Activated gamma-delta T cell treated with Interleukin-2 at 50 U/mL for 16 hours (primary cell): Measurements from ENCODE around the gene MPZL1.
A peak's percentile ranks its signal among the peaks of the same experiment; 100 is the strongest.
"Not testable (repeated sequence)": the region's sequence is repeated elsewhere in the genome, so short reads cannot be mapped to it uniquely, and the experiment has no call there.

ENCODE experiments used
- DNase-seq: peaks from one replicate; pipeline ENCODE4 v3.0.0-alpha.2; 2020

The MPZL1 gene

DNA sequence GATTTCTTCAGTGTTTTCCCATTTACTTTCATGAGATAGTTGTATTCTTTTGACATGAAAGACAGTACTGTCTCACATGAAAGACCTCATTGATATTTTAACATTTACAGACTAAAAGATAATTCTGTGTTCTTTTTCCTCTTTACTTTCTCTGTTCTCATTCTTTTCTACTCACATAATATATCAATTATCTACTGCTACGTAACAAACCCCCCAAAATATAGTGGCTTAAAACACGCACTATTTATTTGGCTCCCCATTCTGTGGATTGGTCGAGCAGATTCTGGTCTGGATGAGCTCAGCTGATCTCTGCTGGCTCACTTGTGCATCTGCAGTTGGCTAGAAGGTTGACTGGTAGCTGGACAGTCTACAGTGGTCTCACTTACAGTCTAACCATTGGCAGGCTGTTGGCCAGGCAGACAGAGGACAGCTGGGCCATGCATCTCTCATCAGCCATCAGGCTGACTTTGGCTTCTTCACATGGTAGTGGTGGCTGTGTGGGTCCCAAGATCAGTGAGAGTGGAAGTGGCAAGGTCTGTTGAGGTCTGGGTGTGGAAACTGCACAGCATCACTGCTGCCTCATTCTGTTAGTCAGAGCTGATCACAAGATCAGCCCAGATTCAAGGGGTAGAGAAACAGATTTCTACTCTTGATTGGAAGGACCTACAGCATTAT is 63.2 kb downstream of the MPZL1 start:
- no peak for DNase-seq

DNA sequence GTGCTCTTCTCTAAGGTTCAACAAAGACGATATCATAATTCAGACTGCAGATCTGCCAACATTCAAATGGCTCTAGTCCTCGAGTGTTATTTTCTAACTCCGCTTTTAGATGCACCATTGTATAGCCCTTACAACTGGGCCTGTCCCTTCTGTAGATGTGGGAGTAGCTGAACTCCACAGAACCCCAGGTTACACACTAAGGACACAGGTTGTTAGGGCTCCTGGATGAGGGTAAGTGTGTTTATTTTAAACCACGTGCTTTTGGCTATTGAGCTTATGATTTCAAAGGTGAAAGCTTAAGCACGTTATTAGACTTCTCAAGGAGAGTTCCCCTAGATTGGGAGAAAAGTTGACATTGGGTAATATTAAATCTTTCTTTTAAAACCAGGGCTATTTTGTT is 64.7 kb downstream of the MPZL1 start:
- no peak for DNase-seq

DNA sequence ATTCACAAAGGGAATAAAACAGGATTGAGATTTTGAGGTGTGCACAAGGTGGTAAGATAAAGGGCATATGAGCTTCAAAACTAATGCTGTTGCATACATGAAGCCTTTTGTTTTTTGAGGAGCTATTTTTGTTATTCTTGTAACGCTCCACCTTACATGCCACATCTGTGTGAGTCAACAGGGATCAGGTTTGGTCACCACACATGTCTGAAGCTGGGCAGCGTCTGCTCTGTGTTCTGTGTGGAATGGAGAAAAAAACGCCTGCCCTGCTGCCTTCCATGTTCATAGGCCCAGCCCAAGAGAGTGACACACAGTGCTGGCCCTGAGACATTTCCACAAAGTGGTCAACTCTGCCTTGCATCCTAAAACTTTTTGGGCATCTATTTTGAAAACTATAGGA is 67.7 kb downstream of the MPZL1 start:
- no peak for DNase-seq

DNA sequence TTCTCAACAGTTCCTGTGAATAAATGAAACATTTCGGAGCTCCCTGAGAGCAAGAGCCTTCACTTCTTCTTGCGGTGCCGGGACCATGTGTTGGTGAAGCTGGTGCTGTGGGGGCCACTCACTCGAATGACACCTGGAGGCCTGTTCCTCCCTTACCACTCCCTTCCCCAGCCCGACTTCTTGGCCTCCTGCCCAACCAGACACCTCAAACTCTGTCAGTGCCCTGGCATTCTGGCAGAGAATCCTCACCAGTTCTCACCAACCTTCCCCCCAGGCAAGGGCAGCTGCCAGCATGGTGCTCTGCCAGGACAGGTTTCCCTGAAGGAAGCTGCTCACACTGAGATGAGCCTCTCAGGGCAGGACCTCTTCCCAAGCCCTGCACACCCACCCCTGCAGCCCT is 68.3 kb downstream of the MPZL1 start:
- no peak for DNase-seq

DNA sequence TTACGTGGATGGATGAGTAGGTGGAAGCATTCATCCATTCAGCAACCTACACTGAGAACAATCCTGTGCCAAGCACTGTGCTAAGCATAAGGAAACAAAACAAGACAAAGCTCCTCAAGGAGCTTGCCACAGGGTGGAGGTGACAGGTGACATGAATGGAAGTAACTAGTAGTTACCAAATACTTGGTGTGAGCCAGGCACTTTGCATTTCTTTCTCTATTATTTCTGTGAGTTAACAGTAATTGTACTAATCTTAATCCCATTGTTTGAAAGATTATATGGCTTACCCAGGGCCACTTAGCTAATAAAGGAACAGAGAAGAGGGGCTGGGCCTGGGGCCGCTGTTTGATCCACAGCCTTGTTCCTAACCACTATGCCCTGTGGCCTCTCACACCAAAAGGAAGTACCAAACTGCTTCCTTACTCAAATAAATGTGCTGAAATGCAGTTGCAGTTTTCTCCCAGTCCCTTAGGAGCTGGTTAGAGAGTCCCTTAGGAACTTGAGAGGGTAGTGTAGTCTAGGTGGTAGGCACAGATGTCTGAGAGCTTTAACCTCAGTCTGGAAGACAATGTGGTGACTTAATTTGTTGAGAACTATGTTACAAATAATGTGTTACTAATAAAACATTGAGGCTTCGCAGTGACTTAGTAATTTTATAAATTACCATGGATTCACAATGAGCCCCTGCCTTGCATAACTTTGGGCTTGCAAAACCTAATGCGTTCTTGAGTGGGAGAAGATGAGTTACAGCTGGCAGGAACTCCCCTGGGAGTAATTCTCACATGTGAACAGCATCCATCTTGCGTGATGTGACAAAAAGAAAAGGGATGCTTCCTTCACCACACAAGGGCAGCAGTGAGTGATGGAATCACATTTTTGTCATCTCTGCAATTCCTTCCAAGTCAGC is 69.8 kb downstream of the MPZL1 start:
- no peak for DNase-seq

DNA sequence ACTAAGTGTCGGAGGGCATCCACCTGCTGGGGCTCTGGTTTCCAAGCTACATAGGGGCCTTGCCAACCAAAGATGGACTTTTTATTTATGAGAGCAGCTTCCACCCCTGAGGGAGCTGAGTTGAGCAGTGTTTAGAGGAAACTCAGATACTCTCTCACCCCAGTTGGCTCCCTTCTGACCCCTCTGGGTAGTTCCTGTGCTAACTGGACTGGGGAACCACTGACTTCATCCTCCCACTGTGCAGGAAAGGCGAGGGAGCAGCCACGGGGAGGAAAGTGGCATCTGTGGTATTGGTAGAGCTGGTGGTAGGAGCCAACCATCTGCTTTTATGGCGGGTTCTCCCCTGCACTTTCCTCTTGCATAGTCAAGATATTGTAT is 70.4 kb downstream of the MPZL1 start:
- no peak for DNase-seq

DNA sequence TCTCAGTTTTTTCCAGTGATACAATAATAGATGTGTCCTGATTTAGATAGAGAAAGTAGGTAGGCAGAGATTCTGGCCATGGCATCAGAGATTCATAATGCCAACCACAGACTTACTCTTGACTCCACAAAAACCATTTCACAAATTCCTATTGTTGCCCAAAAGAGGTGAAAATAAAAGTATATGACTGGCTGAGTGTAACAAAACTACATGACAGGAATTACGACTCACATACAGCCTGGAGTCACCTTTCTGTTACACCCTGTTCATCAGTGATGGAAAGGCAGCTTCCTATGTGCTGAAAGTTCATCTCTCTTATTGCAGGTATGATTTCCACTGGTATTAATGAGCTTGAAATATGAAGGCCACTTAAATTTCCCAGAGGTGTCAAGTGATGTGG is 72.3 kb downstream of the MPZL1 start:
- no peak for DNase-seq

DNA sequence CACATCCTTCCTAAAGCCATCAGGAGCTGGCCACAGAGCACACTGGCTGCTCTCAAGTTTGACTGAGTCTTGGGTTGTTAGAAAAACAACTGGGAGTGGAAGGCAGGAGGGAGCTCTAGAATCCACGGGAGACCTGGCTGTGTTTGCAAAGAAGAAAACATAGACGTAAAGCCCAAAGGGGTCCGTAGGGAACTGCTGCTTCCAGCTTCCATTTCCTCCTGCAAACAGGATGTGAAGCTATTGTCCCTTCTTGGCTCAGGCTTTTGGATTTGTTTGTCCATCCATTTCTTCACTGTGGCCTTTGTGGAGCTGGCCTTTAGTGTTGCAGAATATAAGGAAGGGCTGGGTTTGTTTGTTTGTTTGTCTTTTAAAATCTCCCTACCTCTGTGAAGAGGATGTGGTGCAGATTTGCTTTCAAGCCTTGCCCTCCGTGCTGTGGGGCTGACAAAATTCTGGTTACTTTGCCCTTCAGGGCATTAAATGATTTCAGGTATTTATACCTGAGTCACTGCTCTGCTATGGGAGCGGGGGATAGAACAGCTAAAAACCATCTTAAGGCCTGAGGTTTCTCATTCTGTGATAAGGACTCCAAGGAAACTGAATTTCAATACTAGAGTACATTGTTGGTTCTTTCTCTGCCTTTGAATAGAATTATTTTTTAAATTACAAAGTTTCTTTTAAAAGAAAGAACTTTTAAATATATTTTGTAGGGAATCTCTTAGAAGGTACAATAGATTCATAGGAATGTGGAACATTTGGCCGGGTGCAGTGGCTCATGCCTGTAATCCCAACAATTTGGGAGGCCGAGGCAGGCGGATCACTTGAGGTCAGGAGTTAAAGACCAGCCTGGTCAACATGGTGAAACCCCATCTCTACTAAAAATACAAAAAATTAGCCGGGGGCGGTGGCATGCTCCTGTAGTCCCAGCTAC is 74.3 kb downstream of the MPZL1 start:
- no peak for DNase-seq

DNA sequence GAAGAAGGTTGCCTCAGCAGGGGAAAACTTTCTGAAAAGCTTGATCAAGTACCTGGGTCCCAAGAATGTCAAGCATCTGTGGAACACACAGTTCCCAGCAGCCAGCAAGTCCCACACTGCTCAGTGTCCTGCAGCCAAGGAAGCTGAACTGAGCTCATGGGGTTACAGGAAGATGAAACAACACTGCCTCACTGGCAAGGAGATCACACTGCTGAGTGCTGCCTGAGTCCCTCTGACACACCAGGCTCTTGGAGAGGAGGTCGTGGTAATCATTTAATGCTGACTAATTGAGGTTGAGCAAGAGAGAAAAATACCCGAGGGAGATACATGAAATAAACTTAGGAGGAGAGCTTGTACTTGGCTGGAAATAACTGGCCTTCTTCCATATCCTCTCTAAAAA is 75.2 kb downstream of the MPZL1 start:
- DNase-seq = no peak

DNA sequence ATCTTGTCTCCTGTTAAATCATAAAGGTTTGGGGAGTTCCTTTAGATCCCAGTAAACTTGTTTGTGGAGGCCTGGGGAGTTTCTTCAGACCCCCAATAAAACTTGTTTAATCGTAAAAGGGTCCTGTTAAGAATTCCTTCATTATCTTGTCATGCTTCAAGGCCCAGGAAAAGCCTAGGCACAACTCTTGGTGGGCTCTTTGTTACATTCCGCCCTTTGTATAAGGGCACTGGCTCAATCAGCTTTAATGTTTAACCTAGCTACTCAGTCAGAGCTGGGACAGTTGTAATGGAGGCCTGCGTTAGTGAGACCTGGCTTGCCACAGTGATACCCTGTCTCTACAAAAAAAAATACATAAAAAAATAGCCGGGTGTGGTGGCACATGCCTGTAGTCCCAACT is 77.2 kb downstream of the MPZL1 start:
- no peak for DNase-seq

DNA sequence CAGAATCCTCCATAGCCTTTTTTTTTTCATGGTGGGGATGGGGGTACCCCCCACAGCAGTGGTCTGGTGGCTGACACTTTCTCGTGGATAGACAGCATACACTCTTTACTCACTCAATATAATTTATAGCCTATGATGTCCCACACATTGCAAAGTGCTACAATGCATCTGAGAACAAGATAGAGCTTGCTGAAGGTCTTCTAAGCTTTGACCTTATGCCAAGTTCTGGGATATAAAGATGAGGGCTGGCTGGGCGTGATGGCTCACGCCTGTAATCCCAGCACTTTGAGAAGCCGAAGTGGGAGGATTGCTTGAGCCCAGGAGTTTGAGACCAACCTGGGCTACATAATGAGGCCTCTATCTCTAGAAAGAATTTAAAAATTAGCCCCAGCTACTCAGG is 78.0 kb downstream of the MPZL1 start:
- DNase-seq = no peak

DNA sequence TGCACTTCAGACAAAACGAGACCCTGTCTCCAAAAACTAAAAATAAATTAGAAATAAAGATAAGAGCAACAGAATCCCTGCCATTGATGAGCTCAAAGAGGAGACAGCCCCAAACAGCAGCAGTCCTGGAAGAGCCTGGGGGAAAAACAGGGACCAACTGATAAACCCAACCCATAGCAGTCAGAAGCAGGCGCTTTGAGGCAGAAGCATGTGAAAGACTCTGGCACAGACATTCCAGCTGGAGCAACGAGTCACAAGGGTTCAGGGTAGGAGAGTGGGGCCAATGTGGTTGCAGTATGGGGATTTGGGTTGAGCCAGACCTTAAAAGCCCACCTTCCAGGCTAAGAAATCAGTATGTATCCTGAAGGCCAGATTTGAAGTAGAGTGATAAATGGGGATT is 78.5 kb downstream of the MPZL1 start:
- no peak for DNase-seq

DNA sequence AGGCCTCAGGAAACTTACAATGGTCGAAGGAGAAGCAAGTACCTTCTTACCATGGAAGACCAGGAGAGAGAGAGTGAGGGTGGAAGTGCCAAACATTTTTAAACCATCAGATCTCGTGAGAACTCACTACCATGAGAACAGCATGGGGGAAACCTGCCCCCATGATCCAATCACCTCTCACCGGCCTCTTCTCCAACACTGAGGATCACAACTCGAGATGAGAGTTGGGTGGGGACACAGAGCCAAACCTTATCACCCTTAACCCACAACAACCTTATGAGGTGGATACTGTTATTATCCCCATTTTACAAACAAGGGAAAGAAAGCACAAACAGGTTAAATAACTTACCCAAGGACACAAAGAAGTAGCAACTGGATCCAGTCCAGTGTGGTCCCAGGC is 80.5 kb downstream of the MPZL1 start:
- no peak for DNase-seq

DNA sequence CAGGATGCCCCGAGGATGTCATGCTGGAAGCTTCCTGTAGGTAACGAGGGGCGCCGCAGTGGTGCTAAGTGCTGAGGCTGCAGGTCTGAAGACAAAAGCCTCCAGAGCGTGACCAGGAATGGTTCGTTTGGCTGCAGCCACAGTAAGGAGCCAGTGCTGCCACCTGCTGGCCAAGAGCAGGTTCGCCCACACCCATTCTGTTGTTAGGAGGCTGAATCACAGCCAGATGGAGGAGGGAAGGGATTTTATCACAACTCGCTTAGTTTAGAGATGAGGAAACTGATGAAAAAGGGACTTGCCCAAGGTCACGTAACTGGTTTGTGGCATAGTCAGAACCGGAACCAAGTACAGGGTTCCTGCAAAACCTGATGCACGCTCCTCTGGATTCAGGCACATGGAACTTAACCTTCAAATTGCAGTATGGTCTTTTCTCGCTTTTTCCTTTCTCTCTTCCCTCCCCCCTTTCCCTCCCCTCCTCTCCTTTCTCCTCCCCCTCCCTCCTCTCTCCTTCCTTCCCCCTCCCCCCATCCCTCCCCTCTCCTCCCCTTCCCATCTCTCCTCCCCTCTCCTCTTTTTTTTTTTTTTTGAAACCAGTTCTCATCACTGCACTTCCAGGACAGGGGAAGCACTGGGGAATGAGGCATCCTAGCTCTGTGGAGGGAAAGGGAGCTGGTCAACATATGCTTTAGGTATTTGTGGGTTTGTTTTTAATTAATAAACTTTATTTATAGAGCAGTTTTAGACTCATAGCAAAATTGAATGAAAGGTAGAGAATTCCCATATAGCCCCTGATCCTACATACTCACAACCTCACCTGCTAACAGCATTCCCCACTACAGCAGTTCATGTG is 81.8 kb downstream of the MPZL1 start:
- peak; percentile 84 for DNase-seq

DNA sequence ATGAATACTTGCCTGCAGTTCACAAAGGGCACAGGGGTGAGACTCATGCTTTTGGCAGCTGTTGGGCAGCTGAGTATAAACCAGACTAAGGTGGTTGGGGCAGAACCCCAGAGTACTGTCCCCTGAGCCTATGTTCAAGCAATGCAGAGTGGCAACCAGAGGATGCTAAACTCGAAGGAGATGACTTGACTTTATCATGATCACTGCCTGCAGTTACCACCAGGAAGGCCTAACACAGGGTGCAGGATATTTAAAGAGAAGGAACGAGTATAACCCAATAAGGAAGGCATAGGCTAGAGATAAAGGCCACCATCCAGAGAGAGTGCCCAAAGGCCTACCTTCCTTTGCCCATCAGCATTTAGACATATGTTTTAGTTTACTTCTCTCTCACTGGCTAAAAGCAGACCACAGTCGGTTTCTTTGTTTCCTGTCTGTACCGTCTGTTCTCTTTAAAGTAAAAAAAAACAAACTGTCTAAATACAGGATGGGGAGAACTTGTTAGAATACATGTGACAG is 83.3 kb downstream of the MPZL1 start:
- peak; percentile 8 for DNase-seq

DNA sequence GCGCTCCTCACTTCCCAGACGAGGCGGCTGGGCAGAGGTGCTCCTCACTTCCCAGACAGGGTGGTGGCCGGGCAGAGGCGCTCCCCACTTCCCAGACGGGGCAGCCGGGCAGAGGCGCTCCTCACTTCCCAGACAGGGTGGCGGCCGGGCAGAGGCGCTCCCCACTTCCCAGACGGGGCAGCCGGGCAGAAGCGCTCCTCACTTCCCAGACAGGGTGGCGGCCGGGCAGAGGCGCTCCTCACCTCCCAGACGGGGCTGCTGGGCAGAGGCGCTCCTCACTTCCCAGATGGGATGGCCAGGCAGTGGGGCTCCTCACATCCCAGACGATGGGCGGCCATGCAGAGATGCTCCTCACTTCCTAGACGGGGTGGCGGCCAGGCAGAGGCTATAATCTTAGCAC is 84.5 kb downstream of the MPZL1 start:
- DNase-seq = not testable (repeated sequence)

DNA sequence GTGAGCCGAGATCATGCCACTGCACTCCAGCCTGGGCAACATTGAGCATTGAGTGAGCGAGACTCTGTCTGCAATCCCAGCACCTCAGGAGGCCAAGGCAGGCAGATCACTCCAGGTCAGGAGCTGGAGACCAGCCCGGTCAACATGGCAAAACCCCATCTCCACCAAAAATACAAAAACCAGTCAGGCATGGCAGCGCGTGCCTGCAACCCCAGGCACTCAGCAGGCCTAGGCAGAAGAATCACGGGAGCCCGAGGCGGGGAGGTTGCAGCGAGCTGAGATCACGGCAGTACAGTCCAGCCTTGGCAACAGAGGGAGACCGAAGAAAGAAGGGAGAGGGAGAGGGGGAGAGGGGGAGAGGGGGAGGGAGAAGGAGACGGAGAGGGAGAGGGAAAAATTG is 84.9 kb downstream of the MPZL1 start:
- DNase-seq = not testable (repeated sequence)

DNA sequence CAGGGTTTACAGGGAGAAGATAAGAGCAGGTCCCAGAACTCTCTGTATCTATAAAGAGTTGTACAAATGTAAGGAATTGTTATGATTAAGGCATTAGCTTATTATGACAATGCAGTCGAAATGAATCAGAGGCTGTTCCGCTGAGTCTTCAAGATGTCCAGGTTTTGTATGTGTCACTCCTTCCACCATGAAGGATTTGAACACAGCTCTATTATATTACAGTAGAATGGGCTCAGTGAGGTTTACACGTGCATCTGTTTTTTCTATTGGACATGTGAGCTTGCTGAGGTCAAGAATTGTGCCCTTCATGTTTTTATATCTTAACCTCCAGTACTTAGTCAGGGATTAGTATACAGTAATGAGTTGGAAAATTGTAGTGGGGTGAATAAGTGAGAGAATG is 86.3 kb downstream of the MPZL1 start:
- no peak for DNase-seq

DNA sequence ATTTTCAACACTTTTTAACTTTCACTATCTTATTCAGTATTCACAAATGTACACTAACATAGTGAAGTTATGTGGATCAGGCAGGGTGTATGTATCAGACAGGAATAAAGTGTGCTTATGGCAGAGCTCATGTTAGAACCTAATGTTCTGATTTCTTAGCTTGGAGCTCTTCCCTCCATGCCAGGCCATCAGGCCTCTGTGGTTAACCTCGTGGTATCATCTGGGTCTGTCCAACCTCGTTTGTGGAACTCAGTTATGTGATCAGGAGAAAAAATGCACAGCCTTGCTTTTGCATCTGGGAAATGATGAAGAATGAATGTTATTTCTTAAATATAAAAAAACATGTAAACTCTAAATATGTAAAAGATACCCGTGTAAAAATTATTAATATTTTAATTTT is 86.9 kb downstream of the MPZL1 start:
- no peak for DNase-seq

DNA sequence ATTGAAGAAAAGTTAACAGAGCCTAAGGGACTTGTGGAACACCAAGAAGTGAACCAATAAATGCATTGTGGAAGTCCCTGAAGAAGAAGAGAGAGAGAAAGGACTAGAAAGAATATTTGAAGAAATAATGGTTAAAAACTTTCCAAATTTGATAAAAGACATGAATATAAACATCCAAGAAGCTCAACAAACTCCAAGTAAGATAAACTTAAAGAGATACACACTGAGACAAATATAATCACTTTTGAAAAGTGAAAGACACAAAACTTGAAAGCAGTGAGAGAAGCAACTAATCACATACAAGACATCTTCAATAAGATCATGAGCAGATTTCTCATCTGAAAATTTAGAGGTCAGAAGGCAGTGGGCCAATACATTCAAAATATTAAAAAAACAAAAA is 91.2 kb downstream of the MPZL1 start:
- DNase-seq = no peak

DNA sequence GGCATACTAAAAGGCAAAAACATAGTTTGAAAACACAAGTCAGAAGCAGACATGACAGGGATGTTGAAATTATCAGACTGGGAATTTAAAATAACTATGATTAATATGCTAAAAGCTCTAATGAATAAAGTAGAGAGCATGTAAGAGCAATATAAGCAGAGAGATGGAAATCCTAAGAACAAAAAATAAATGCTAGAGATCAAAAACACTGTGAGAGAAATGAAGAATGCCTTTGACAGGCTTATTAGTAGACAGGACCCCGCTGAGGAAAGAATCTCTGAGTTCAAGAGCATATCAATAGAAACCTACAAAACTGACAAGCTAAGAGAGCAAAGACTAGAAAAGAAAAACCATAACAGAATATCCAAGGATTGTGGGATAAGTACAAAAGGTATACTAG is 93.9 kb downstream of the MPZL1 start:
- DNase-seq = no peak
